COLO668 (cell line): ENCODE data around the gene ALX1.
"Not testable (repeated sequence)": the region's sequence is repeated elsewhere in the genome, so short reads cannot be mapped to it uniquely, and the experiment has no call there.

Experiments
- DNase-seq: peaks from one replicate; lab custom pipeline; 2025; ENCODE audit not compliant: unreplicated experiment; lab: John Stamatoyannopoulos, UW

ALX1 gene

GRCh38 chr12:85299053-85299452 is 19.0 kb downstream of the ALX1 start:
- no peak for DNase-seq

- no peak for DNase-seq
Observed at GRCh38 chr12:85301051-85301450, 21.0 kb downstream of the ALX1 start.

- DNase-seq, result no peak
Observed at GRCh38 chr12:85308374-85308773, 28.4 kb downstream of the ALX1 start.

GRCh38 chr12:85309125-85309566 is 29.1 kb downstream of the ALX1 start:
- no peak for DNase-seq

GRCh38 chr12:85310025-85310424 is 30.0 kb downstream of the ALX1 start:
- no peak for DNase-seq

GRCh38 chr12:85310456-85311076 is 30.5 kb downstream of the ALX1 start:
- no peak for DNase-seq

GRCh38 chr12:85317866-85318636 is 38.0 kb downstream of the ALX1 start:
- DNase-seq, result not testable (repeated sequence)

- DNase-seq, result no peak
Observed at GRCh38 chr12:85322715-85323114, 42.7 kb downstream of the ALX1 start.

GRCh38 chr12:85325442-85325841 is 45.4 kb downstream of the ALX1 start:
- no peak for DNase-seq

- no peak for DNase-seq
Observed at GRCh38 chr12:85329913-85330312, 49.9 kb downstream of the ALX1 start.

- no peak for DNase-seq
Observed at GRCh38 chr12:85348779-85349178, 68.8 kb downstream of the ALX1 start.

GRCh38 chr12:85350356-85350755 is 70.3 kb downstream of the ALX1 start:
- no peak for DNase-seq
